HG02870 (cell line): Measurements from ENCODE around the gene SLC6A12.
"Not testable (repeated sequence)": the region's sequence is repeated elsewhere in the genome, so short reads cannot be mapped to it uniquely, and the experiment has no call there.

Experiments
- ATAC-seq: cut with Tn5 transposase; IDR thresholded peaks from one replicate; pipeline ENCODE4 v1.9.1; 2021; ENCODE audit warnings: mild to moderate bottlenecking, moderate library complexity; ENCODE audit not compliant: unreplicated experiment

SLC6A12 gene

DNA sequence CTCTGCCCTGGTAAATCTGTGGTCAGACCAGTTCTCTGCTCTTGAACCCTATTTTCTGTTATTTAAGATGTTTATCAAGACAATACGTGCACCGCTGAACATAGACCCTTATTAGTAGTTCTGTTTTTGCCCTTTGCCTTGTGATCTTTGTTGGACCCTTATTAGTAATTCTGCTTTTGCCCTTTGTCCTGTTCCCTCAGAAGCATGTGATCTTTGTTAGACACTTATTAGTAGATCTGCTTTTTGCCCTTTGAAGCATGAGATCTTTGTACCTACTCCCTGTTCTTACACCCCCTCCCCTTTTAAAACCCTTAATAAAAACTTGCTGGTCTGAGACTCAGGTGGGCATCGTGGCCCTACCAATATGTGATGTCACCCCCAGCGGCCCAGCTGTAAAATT lies 22.0 kb upstream of the SLC6A12 start:
- ATAC-seq, result not testable (repeated sequence)

- no peak for ATAC-seq
Observed at GRCh38 chr12:234891-235415, 21.0 kb upstream of the SLC6A12 start.

DNA sequence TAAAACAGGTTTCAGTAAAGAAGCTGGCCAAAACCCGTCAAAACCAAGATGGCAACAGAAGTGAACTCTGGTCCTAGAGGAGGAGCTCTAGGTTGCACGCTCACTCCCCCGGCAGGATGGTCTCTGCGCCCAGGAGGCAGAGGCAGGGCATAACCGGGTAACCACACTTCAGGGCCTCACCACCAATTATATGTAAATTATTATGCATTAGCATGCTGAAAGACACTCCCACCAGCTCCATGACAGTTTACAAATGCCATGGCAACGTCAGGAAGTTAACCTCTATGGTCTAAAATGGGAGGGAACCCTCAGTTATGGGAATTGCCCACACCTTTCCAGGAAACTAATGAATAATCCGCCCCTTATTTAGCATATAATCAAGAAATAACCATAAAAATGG lies 20.1 kb upstream of the SLC6A12 start:
- no peak for ATAC-seq

DNA sequence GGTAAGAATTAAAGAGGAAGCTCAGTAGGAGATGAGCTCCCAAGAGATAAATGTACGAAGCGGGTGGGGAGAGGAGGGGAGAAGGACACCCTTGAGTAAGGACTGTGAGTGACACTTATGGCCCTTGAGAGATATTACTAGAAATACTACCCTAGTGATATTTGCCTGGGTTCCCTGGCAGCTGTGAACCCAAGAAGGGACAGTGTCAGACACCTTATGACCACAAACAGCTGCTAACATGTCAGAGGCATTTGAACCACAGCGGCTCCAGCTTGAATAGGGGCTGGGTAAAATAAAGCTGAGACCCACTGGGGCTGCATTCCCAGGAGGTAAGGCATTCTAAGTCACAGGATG lies 19.6 kb upstream of the SLC6A12 start:
- ATAC-seq, result no peak

DNA sequence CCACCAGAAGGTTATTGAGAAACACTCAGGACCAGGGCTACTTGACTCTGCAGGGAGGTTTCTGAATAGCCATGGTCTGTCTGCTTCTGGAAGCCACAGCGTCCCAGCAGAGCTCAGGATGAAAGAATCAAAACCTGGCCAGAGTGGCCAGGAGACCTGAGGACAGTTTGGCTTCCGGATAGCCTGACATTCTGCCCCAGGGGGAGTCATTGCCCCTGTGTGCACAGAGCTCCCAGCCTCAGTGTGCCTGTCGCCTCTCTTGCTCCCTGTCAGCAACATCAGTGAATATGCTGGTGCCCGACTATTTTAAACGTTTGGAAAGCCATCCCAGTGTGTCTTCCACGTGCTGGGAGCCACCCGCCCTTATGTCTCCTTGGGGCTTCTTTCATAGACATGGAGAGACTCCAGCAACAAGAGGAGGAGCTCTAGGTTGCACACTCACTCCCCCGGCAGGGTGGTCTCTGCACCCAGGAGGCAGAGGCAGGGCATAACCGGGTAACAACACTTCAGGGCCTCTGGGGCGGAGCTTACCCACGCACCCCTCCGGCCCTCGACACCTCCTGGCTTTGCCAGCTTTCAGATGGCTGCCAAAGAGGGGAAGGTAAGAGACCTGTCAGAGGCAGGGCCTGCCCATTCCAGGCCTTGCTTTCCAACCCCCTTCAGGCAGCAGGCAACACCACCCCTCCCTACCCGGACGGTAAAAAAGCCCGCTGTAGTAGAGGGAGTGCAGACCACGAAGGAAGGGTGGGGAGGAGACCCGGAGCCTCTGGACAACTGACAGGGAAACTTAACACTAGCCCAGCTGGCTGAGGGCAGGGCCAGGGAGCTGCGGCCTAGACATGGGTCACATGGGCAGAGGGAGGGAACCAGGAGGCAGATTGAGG lies 19.0 kb upstream of the SLC6A12 start:
- ATAC-seq, result no peak

- no peak for ATAC-seq
Observed at GRCh38 chr12:230925-231671, 17.1 kb upstream of the SLC6A12 start.

DNA sequence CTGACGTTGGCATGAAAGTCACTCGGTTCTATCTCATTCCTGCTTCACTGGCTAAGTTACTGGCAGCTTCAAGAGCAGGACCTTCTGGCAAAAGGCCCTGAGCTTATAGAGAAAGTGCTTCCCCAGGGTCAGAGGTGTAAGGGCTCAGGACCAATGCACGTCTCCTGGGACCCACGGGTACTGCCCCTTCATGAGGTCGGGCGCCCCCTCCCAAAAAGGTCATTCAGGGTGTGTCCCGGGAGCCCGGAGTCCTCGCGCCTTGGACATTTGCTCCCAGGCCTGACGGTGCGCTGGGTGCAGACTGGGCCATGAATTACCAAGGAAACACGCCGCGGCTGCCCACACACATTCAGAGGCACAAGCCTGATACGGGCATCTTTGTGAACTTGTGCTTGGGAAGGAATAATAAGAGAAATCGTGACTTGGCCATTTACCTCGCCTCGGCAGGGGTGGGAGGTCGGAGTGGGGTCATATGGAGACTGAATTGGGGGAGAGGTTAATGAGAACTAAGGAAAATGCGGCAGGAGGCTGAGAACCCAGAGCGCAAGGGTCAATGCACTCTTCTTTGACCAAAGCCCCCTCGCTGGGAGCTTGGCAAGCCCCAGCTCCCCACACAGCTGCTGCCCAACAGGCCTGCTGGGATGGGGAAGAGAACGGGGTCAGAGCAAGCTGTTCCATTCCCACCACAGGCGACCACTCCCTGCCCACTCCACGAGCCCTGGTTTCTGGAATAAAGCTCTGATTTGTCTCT lies 15.7 kb upstream of the SLC6A12 start:
- no peak for ATAC-seq

DNA sequence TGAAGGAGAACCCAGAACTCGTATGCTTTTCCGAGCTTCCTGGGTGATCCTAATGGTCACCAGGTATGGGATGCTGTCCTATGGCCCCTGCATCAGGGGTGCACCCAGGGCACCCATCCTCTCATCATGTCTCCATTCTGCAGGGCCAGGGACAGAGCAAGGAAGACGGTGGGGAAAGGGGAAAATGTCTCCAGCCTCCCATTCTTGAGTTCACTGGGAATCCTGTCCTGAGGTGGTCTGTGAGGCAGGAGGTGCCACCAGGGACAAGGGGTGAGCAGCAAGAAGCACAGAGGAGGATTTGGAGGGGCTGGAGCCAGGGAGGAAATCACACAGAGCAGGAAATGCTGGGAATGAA lies 14.9 kb upstream of the SLC6A12 start:
- ATAC-seq, result no peak

DNA sequence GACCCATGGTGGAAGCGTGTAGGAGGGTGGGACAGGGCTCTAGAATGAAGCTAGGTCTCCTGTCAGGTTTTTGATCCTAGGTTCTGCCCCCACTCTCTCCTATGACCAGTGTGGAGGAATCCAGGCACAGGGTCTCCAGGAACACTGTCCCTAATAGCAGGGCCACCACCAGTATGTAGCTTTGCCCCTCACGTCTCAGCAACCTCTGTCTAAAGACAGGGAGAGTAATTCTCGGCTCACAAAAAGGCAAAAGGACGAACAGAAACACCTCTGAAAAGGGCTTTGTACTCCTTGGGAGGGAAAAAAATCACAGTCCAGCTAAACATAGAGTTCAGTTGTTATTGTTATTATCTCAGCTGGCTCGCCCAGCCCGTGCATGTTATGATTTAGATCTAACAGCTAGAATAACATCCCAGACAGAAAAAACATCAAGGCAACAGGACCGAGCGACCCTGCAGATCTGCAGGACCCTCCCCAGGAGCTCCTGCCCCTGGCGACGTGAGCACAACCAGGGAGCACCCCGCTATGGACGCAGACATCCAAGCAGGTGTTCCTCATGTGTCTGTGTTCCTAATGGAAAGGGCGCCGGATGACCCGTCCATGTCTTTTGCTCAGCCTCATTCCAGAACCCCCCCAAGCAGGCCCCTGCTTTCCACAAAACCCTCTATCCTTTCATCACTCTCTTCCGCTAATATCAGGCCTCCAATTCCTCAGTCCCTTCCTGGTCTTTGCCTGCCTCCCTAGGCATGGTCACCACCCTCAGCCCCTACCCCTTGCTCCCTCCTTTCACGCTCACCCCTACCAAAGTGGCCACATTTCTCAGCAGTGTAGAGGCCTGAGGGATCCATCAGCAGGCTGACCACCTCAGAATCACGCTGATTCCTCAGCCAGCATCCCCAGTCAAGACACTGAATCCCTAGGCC lies 14.2 kb upstream of the SLC6A12 start:
- ATAC-seq, result no peak

DNA sequence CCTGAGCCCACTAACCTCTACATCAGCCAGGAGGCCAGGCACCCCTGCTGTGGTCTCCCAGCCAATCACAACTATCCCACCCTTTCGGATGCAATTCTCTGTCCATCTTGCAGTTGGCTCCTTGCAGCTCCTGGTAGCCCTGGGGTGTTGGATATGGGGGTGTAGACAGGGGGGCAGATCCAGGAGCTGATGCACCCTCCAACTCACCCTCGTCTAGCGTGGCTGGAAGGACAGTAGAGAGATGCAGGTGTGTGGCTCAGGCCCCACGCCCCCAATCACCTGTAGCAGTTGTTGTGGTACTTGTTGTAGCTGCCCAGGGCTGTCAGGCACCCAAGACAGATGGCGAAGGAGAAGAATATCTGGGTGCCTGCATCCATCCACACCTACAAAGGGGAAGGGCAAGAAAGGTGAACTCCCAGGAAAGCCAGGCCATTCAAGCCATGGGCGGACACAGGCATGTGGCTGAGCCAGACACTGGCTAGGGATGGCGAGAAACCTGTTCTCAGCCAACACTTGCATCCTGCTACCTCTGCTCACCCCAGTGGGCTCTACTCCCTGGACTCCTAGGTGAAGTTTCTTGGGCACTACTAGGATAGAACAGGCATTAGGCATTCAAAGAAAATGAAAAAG lies 13.4 kb upstream of the SLC6A12 start:
- ATAC-seq, result no peak

- no peak for ATAC-seq
Observed at GRCh38 chr12:226401-226800, 12.4 kb upstream of the SLC6A12 start.

GRCh38 chr12:225012-225411 lies 11.1 kb upstream of the SLC6A12 start:
- no peak for ATAC-seq

DNA sequence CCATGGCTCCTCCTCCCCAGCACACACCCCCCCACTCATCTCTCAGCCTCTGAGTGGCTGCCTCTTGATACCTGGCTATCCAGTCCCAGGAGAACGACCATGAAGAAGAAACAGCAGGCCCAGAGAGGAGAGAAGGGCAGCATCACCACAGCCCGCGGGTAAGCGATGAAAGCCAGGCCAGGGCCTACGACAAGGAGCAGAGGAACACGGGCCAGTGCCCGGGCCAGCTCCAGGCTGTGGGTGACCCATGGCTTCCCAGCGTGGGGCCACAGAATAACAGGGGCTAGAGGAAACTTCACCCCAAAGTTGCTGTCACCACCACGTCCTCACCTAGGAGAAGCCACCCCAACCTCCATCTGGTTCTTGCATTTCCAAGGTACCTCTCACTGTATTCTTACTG lies 10.4 kb upstream of the SLC6A12 start:
- no peak for ATAC-seq

- ATAC-seq, result no peak
Observed at GRCh38 chr12:223841-224240, 9.9 kb upstream of the SLC6A12 start.

- ATAC-seq, result no peak
Observed at GRCh38 chr12:221736-222135, 7.8 kb upstream of the SLC6A12 start.

DNA sequence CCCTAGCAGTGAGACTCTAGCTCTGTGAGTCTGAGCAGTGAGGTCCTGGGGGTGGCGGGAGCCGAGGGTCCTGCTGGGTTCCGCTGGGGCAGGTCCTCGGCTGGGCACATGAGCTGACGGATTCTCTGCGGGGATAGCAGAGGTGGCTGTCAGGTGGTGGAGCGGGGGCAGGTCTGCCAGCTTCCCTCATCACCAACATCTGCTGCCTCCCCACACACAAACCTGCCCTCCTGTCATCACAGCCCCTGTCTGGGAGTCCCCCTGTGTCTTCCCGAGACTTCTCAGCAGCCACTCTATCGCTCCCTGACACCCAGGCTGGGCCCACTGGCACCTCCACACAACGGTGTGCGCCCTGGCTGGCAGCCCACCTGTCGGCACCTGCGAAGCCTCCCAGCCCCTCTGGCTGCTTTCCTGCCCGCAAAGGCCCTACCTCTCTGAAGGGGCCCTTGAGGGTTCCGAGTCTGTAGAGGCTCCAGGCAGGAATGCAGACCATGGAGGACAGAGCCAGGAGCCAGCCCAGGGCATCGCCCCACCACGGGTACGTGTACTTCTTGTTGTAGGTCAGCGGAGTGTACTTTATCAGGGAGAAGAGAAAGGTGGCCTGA lies 7.1 kb upstream of the SLC6A12 start:
- ATAC-seq, result no peak

DNA sequence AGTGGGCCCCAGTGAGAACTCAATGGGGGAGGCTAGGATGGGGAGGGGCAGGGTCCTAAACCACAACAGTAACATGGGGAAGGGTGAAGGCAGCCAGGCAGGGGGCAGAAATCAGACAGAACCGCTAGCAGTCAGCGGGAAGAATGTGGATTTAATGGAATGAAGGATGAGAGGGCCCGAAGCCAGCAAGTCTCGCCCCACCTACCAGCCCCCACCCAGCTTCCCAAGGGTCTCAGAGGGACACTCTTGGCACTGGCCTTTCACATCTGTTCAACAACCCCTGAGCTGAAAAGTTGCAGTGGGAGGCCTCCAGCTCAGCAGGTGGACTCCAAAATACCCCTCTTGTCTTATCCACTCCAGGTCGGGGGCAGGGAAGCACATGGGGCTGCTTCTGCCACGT lies 6.5 kb upstream of the SLC6A12 start:
- ATAC-seq, result no peak

- ATAC-seq, result no peak
Observed at GRCh38 chr12:219891-220352, 6.0 kb upstream of the SLC6A12 start.
